ENCODE results near the gene SMYD3. TPM values are rescaled to one million over a fixed set of nuclear protein-coding genes. Genes with fewer than 3 reads are reported as not detected.

Gene SMYD3
- total RNA-seq, 2 experiments from 2014 or later: 21.3 to 21.4 TPM

- Mint-ChIP-seq H3K27ac (no peak overlapping the region), H3K4me3 (no peak overlapping the region), H3K9me3 (peaks cover 14% of the 10 kb centered on the region), H3K27me3 (ENCODE audit: low read depth) (no peaks in the 10 kb centered on the region), H3K36me3 (ENCODE audit: low read depth) (peaks cover 2% of the 10 kb centered on the region), H3K4me1 (ENCODE audit: low read depth) (peaks cover 6% of the 10 kb centered on the region)
- DNase-seq: no peak
- CTCF ChIA-PET: interaction anchor here (1.3 kb wide), 1 partner anchor 177 kb away, joined by 3 read pairs; no protein-coding TSS in a partner anchor
- intact Hi-C loops (cut with micrococcal nuclease): no loop called here
Measured at GRCh38 chr1:246512635-246513034, 5.6 kb upstream of the SMYD3 start.

GRCh38 chr1:246512230-246512629 lies 5.2 kb upstream of the SMYD3 start:
- Mint-ChIP-seq H3K27ac (no peak overlapping the region), H3K4me1 (ENCODE audit: low read depth) (peaks cover 7% of the 10 kb centered on the region), H3K4me3 (no peak overlapping the region), H3K36me3 (ENCODE audit: low read depth) (peaks cover 2% of the 10 kb centered on the region), H3K9me3 (peaks cover 14% of the 10 kb centered on the region), H3K27me3 (ENCODE audit: low read depth) (no peaks in the 10 kb centered on the region)
- CTCF ChIA-PET: interaction anchor here (1.3 kb wide), 1 partner anchor 177 kb away, joined by 3 read pairs; no protein-coding TSS in a partner anchor
- intact Hi-C loops (cut with micrococcal nuclease): no loop called here
- no peak for DNase-seq

- Mint-ChIP-seq H3K27me3 (ENCODE audit: low read depth) (no peaks in the 10 kb centered on the region), H3K4me3 (no peak overlapping the region), H3K4me1 (ENCODE audit: low read depth) (peaks cover 11% of the 10 kb centered on the region), H3K36me3 (ENCODE audit: low read depth) (peaks cover 2% of the 10 kb centered on the region), H3K27ac (no peak overlapping the region), H3K9me3 (peaks cover 10% of the 10 kb centered on the region)
- intact Hi-C loops (cut with micrococcal nuclease): no loop called here
- CTCF ChIA-PET: no interaction called here
- DNase-seq: no peak
Measured at GRCh38 chr1:246511203-246511602, 4.1 kb upstream of the SMYD3 start.

GRCh38 chr1:246510147-246511030 lies 3.3 kb upstream of the SMYD3 start:
- no peak overlapping the region for H3K4me3 Mint-ChIP-seq
- CTCF ChIA-PET: no interaction called here
- intact Hi-C loops (cut with micrococcal nuclease): no loop called here
- peaks cover 19% of the 10 kb centered on the region for H3K4me1 Mint-ChIP-seq (ENCODE audit: low read depth)
- no peaks in the 10 kb centered on the region for H3K27me3 Mint-ChIP-seq (ENCODE audit: low read depth)
- DNase-seq: no peak
- H3K36me3 Mint-ChIP-seq (ENCODE audit: low read depth): no peaks in the 10 kb centered on the region
- no peak overlapping the region for H3K27ac Mint-ChIP-seq
- H3K9me3 Mint-ChIP-seq: peaks cover 10% of the 10 kb centered on the region

- Mint-ChIP-seq H3K9me3 (no peaks in the 10 kb centered on the region), H3K4me1 (ENCODE audit: low read depth) (peaks cover 18% of the 10 kb centered on the region), H3K27ac (no peak overlapping the region), H3K4me3 (no peak overlapping the region), H3K27me3 (ENCODE audit: low read depth) (no peaks in the 10 kb centered on the region), H3K36me3 (ENCODE audit: low read depth) (no peaks in the 10 kb centered on the region)
- intact Hi-C loops (cut with micrococcal nuclease): no loop called here
- no peak for DNase-seq
- CTCF ChIA-PET: interaction anchor here (0.9 to 2.0 kb wide), 2 partner anchors 11 to 22 kb away, joined by 3 to 5 read pairs; no protein-coding TSS in a partner anchor
Measured at GRCh38 chr1:246508897-246509688, 2.0 kb upstream of the SMYD3 start.

- DNase-seq: no peak
- Mint-ChIP-seq H3K36me3 (ENCODE audit: low read depth) (no peaks in the 10 kb centered on the region), H3K27me3 (ENCODE audit: low read depth) (no peaks in the 10 kb centered on the region), H3K27ac (peak overlapping the region; percentile 40), H3K9me3 (no peaks in the 10 kb centered on the region), H3K4me1 (ENCODE audit: low read depth) (peaks cover 15% of the 10 kb centered on the region), H3K4me3 (peak overlapping the region; percentile 95)
- intact Hi-C loops (cut with micrococcal nuclease): loop anchor here (2.0 kb wide), 1 partner anchor 424 kb away; the partner anchor contains the start of gene AHCTF1
- CTCF ChIA-PET: interaction anchor here (0.6 to 1.7 kb wide), 3 partner anchors 23 to 191 kb away, joined by 3 to 6 read pairs (median 3); no protein-coding TSS in a partner anchor
Measured at GRCh38 chr1:246506367-246506673, 759 bp downstream of the SMYD3 start.

- Mint-ChIP-seq H3K4me3 (no peak overlapping the region), H3K27ac (no peak overlapping the region), H3K27me3 (ENCODE audit: low read depth) (no peaks in the 10 kb centered on the region), H3K9me3 (no peaks in the 10 kb centered on the region), H3K36me3 (ENCODE audit: low read depth) (no peaks in the 10 kb centered on the region), H3K4me1 (ENCODE audit: low read depth) (peaks cover 15% of the 10 kb centered on the region)
- DNase-seq: no peak
- intact Hi-C loops (cut with micrococcal nuclease): no loop called here
- CTCF ChIA-PET: no interaction called here
Measured at GRCh38 chr1:246503341-246503740, 3.7 kb downstream of the SMYD3 start.

- Mint-ChIP-seq H3K4me3 (no peak overlapping the region), H3K27me3 (ENCODE audit: low read depth) (no peaks in the 10 kb centered on the region), H3K4me1 (ENCODE audit: low read depth) (peaks cover 13% of the 10 kb centered on the region), H3K36me3 (ENCODE audit: low read depth) (no peaks in the 10 kb centered on the region), H3K27ac (no peak overlapping the region), H3K9me3 (no peaks in the 10 kb centered on the region)
- DNase-seq: no peak
- CTCF ChIA-PET: interaction anchor here (0.5 to 1.2 kb wide), 13 partner anchors 10 to 427 kb away, joined by 3 to 9 read pairs (median 3); partner anchors contain the start of gene SMYD3
- intact Hi-C loops (cut with micrococcal nuclease): loop anchor here (1.0 to 2.0 kb wide), 4 partner anchors 35 to 473 kb away; no protein-coding TSS in a partner anchor
Measured at GRCh38 chr1:246497331-246497915, 9.7 kb downstream of the SMYD3 start.

GRCh38 chr1:246492611-246493245 lies 14.4 kb downstream of the SMYD3 start:
- CTCF ChIA-PET: interaction anchor here (0.8 to 2.1 kb wide), 9 partner anchors 10 to 1340 kb away, joined by 3 to 7 read pairs (median 4); no protein-coding TSS in a partner anchor
- Mint-ChIP-seq H3K9me3 (no peaks in the 10 kb centered on the region), H3K4me3 (no peak overlapping the region), H3K4me1 (ENCODE audit: low read depth) (peaks cover 12% of the 10 kb centered on the region), H3K27ac (no peak overlapping the region), H3K36me3 (ENCODE audit: low read depth) (peaks cover 3% of the 10 kb centered on the region), H3K27me3 (ENCODE audit: low read depth) (no peaks in the 10 kb centered on the region)
- peak; percentile 84 for DNase-seq
- intact Hi-C loops (cut with micrococcal nuclease): loop anchor here (1.0 to 5.0 kb wide), 3 partner anchors 375 to 1339 kb away; no protein-coding TSS in a partner anchor

GRCh38 chr1:246491551-246492053 lies 15.5 kb downstream of the SMYD3 start:
- Mint-ChIP-seq H3K27me3 (ENCODE audit: low read depth) (no peaks in the 10 kb centered on the region), H3K4me3 (no peak overlapping the region), H3K4me1 (ENCODE audit: low read depth) (peaks cover 11% of the 10 kb centered on the region), H3K36me3 (ENCODE audit: low read depth) (peaks cover 3% of the 10 kb centered on the region), H3K9me3 (no peaks in the 10 kb centered on the region), H3K27ac (no peak overlapping the region)
- DNase-seq: no peak
- intact Hi-C loops (cut with micrococcal nuclease): loop anchor here (1.0 to 5.0 kb wide), 3 partner anchors 374 to 1338 kb away; no protein-coding TSS in a partner anchor
- CTCF ChIA-PET: interaction anchor here (0.5 to 2.1 kb wide), 5 partner anchors 8 to 1338 kb away, joined by 3 to 6 read pairs (median 4); no protein-coding TSS in a partner anchor

- H3K36me3 Mint-ChIP-seq (ENCODE audit: low read depth): peaks cover 3% of the 10 kb centered on the region
- intact Hi-C loops (cut with micrococcal nuclease): no loop called here
- no peak overlapping the region for H3K27ac Mint-ChIP-seq
- H3K27me3 Mint-ChIP-seq (ENCODE audit: low read depth): no peaks in the 10 kb centered on the region
- H3K9me3 Mint-ChIP-seq: no peaks in the 10 kb centered on the region
- H3K4me1 Mint-ChIP-seq (ENCODE audit: low read depth): peaks cover 12% of the 10 kb centered on the region
- CTCF ChIA-PET: no interaction called here
- no peak for DNase-seq
- no peak overlapping the region for H3K4me3 Mint-ChIP-seq
Measured at GRCh38 chr1:246488674-246489073, 18.4 kb downstream of the SMYD3 start.

Measured in activated naive CD4-positive, alpha-beta T cell treated with anti-CD3 and anti-CD28 coated beads for 36 hours (primary cell).